Measurements from ENCODE around the gene PGGHG.
"Not testable (repeated sequence)": the region's sequence is repeated elsewhere in the genome, so short reads cannot be mapped to it uniquely, and the experiment has no call there.

The PGGHG gene

DNA sequence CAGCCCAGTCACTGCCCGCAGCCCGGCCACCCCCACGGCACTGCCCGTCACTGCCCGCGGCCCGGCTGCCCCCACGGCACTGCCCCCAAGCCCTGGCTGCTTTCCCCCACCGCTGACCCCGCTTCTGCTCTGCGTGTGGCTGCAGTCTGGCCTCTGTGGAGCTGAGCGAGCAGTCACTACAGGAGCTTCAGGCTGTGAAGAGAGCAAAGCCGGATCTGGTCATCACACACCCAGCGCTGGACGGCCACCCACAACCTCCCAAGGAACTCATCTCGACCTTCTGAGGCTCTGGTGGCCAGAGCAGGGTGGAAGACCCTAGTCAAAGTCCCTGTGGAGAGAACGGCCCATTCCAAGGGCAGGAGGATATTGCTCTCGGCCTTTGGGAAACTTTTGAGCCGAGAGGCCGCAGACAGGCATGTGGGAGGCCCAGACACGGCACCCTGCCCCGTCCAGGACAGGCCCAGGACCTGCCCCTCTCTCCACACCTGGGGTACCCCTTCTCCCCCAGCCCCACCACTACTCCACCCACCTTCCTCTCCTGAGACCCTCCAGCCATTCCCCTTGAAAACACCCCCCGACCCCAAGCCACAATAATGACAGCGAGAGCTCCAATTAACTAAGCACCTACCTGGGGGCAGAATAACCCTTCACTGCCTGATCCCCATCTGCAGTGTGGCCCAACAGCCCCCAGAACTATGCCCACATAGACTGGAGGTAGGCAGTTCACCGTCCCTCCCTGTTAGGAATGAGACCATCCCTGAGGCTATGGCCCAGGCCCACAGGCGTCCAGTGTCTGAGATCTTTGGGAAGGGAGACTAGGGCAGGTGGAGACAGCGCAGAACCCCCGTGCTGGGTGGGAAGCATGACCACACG is 3.7 kb upstream of the PGGHG start:
- no peak for DNase-seq

DNA sequence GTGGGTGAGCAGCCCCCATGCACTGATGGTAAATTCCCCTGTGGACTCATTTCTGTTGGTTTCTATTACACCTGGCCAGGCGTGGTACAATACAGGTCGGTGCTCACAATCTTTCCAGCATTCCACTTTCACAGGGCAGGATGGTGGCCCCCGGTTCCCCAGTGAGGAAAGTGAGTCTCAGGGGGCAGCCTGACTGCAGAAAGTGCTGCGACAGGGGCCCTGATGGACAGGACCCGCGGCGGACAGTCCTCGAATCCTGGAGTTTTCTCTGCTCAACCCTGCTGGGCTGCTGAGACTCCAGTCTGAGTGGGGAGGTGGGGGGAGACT is 3.1 kb upstream of the PGGHG start:
- DNase-seq: no peak

DNA sequence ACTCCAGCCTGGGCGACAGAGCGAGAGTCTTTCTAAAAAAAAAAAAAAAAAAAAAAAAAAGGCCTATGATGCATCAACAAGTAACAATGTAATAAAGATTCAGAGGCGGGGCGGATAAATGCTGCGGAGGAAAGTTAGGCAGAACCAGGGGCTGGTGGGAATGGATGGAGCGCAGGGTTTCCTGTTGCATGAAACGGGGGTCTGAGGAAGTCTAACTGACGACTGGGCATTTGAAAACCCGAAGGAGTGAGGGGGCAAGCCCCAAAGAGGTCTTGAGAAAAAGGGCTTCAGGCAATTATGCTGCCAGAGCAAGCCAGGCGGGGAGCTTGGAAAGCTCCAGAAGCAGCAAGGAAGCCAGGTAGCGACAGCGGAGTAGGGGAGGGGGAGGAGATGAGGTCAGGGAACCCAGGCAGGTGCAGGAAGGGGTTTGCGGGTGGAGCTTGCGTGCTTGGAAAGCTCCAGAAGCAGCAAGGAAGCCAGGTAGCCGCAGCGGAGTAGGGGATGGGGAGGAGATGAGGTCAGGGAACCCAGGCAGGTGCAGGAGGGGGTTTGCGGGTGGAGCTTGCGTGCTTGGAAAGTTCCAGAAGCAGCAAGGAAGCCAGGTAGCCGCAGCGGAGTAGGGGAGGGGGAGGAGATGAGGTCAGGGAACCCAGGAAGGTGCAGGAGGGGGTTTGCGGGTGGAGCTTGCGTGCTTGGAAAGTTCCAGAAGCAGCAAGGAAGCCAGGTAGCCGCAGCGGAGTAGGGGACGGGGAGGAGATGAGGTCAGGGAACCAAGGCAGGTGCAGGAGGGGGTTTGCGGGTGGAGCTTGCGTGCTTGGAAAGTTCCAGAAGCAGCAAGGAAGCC is 1.7 kb upstream of the PGGHG start:
- DNase-seq: not testable (repeated sequence)

DNA sequence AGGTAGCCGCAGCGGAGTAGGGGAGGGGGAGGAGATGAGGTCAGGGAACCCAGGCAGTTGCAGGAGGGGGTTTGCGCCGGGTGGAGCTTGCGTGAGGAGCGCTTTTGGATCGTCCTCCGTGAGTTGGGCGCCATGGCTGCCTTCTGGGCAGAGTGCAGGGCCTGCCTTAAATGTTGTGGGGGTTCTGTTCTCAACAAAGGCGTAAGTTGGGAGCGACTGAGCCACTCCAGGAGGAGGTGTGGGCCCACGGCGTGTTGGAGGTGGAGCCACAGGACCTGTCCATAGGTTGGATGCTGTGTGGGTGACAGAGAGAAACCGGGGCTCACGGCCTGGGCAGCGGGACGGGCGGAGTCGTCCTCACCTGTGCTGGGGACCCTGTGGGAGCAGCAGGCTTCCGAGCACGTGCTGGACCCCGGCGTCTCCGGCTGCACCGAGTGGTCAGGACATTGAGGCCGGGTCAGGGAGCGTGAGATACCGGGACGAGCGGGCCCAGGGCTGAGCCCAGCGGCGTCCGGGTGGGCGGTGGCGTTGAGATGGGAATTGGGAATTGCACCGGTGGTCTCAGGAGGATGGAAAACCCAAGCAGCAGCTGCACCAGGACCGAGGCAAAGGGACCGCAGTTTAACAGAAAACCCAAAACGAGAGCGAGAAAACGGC is 977 bp upstream of the PGGHG start:
- DNase-seq: no peak

DNA sequence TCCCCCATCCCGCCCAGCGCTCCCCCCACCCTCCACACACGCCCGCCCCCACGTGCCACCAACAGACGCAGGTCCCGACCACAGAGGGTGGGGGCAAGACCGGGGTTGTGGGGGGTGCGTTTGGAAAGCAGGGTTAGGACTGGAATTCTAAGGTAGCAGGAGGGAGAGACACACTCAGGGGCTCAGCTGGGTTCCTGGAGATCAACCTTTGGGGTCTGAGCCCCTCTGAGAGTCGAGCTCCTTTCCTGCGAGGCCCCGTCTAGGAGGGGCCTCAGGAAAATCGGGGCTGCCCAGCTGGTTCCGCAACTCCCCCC is 429 bp downstream of the PGGHG start:
- DNase-seq: no peak

DNA sequence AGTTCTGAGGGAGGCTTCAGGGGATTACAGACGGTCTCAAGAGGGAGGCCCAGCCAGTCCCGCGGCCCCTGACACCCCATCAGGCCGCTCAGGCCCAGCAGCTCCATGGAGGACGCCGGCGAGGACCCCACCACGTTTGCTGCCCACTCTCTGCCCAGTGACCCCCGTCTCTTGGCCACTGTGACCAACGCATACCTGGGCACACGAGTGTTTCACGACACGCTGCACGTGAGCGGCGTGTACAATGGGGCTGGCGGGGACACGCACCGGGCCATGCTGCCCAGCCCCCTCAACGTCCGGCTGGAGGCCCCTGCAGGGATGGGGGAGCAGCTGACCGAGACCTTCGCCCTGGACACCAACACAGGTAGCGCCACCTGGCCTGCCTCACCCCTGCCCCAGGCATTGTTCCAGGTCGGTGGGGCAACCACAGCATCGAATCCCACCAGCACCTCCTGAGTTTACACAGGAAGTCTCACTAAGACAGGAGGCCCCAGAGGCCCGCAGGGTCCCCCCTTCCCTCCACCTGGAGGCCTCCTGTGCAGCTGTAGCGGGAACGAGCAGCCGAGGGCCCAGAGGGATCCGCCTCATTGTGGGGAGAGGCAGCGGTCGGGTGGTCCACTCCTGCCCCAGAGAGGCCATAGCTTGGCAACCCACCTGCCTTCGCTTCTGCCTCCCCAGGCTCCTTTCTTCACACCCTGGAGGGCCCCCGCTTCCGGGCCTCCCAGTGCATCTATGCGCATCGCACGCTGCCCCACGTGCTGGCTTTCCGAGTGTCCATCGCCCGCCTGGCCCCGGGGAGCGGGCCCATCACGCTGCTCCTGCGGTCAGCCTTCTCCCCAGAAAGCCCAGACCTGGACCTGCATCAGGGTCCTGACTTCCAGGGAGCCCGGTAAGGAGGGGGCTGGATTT is 1.0 kb downstream of the PGGHG start:
- no peak for DNase-seq

DNA sequence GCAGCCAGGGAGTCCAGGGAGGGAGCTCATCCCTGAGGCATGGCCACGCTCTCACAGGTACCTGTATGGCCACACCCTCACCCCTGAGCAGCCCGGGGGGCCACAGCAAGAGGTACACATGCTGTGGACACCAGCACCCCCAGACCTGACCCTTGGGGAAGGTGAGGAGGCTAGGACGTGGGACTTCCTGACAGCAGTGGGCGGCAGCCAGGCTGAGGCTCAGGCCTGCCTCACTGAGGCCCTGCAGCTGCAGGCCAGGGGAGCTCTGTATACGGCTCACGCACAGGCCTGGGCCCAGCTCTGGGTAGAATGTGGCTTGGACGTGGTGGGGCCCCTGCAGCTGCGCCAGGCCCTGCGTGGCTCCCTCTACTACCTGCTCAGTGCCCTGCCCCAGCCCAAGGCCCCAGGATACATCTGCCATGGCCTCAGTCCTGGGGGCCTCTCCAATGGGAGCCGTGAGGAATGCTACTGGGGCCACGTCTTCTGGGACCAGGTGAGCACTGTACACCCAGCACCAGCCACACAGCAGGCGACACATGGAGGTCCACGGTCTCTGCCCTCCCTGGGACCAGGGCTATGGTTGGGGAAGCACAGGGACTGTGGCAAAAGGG is 1.8 kb downstream of the PGGHG start:
- DNase-seq: no peak

DNA sequence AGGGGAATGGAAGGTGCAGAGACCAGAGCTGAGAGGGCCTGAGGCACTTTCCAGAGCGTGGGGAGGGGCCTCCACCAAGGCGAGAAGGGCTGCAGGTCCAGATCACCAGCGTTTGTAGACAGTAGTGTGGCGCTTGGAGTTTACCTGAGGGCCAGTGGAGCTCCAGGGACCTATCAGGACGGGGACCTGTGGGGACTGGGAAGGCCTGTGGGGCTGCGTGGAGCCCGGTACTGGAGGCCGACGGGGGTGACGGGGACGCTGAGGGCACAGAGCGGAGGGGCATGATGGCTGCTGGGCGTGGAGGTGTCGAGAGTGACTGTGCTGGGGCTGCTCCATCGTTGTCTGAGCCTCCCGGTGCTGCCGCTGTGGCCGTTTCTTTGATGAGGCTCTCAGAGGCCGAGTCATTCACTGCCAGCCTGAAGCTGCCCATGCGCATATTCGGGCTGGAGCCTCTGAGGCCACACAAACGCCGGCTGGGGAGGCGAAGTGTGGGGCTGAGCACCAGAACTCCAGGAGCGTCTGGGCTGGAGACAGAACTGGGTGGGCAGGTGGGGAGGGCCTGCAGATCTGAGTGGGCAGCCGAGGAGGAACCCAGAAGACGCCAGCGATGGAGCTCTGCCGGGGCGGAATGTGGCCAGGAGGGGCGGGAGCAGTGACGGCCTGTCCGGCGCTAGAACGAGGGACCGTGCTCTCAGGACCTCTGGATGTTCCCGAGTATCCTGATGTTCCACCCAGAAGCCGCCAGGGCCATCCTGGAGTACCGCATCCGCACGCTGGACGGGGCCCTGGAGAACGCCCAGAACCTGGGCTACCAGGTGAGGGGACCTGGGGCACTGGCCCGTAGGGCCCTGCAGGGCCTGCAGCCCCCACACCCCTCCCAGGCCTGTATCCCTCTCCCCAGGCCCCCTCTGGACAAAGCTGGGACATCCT is 2.6 kb downstream of the PGGHG start:
- no peak for DNase-seq

DNA sequence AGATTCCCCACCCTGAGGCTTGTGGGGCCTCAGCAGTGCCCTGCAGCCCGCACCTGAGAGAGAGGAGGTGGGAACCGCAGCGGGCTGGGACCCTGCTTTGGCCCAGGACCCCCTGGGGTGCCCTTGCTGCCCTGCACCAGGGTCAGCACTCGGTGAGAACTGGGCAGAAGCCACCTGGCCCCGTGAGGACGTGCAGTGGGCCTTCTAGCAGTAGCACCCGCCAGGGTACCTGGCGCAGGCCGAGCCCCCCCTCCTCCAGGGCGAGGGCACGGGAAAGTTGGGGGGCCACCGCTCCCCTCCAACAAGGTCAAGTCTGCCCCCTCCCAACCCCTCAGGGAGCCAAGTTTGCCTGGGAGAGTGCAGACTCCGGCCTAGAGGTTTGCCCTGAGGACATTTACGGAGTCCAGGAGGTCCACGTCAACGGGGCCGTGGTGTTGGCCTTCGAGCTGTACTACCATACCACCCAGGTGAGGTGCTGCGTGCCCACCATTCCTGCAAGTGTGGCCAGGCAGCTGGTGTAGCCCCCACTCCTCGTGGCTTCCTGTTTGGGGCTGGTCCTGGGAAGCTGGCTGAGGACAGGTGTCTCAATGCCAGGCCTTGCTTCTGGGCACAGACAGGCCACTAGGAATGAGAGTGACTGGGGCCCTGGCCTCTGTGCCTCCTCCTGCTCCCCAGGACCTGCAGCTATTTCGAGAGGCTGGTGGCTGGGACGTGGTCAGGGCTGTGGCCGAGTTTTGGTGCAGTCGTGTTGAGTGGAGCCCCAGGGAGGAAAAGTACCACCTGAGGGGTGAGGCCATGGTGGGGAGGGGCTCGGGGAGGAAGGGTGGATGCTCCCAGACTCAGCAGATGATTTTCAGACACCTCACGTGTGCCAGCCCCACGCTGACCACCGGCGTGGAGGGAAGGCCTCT is 3.5 kb downstream of the PGGHG start:
- no peak for DNase-seq

DNA sequence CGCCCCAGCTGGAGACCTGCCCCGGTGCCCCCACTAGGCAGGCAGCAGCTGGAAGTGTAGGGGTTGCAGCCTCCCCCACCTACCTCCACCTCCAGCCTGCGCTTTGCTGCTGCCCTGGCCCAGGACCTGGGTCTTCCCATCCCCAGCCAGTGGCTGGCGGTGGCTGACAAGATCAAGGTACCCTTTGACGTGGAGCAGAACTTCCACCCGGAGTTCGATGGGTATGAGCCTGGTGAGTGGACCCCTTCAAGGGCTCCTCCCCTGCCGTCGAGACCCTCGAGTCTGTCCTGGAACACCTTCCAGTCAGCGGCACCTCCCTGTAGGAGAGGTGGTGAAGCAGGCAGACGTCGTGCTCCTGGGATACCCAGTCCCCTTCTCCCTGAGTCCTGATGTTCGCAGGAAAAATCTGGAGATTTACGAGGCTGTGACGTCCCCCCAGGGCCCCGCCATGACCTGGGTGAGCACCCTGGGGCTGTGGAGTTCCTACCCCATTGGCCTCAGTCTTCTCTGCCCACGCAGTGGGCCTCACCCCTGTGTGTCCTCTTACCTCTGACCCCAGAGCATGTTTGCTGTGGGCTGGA is 4.4 kb downstream of the PGGHG start:
- no peak for DNase-seq

DNA sequence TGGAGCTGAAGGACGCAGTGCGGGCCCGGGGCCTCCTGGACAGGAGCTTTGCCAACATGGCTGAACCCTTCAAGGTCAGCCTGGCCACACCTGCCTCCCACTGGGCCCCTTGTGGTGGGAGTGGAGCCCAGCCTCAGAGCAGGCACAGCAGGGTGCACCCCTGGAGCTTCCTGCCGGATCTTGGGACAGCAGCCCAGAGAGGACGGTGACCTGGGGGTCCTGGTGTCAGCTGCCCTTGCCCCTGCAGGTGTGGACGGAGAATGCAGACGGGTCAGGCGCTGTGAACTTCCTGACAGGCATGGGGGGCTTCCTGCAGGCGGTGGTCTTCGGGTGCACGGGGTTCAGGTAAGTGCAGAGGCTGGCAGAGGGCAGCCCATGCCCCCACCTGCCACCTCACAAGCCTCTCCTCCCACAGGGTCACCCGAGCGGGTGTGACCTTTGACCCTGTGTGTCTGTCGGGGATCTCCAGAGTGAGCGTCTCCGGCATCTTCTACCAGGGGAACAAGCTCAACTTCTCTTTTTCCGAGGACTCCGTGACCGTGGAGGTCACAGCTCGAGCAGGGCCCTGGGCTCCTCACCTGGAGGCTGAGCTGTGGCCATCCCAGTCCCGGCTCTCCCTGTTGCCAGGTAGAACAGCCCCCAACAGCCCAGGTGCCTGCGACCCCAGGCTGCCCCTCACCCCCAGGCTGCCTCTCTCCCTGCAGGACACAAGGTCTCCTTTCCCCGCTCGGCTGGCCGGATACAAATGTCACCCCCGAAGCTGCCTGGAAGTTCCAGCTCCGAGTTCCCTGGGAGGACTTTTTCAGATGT is 5.1 kb downstream of the PGGHG start:
- DNase-seq: peak in 1 of 2 donors; percentile 5

DNA sequence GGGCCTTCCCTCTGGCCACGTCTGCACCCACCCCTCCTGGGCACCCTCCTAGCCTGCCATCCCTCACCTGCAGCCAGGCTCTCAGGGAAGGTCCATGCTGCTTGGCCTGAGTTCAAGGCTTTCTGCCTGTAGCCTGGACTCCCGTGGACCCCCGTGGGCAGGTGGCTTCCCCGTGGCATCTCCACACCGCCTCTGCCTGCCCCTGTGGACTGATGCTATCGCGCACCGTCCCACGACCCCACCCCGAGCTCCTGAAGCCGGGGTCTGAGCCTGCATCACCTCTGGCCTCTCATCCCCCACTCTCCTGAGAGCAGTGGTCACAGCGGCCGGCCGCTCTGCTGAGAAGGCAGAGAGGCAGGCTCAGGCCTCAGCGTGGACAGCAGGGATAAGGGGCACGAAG is 5.9 kb downstream of the PGGHG start:
- no peak for DNase-seq

DNA sequence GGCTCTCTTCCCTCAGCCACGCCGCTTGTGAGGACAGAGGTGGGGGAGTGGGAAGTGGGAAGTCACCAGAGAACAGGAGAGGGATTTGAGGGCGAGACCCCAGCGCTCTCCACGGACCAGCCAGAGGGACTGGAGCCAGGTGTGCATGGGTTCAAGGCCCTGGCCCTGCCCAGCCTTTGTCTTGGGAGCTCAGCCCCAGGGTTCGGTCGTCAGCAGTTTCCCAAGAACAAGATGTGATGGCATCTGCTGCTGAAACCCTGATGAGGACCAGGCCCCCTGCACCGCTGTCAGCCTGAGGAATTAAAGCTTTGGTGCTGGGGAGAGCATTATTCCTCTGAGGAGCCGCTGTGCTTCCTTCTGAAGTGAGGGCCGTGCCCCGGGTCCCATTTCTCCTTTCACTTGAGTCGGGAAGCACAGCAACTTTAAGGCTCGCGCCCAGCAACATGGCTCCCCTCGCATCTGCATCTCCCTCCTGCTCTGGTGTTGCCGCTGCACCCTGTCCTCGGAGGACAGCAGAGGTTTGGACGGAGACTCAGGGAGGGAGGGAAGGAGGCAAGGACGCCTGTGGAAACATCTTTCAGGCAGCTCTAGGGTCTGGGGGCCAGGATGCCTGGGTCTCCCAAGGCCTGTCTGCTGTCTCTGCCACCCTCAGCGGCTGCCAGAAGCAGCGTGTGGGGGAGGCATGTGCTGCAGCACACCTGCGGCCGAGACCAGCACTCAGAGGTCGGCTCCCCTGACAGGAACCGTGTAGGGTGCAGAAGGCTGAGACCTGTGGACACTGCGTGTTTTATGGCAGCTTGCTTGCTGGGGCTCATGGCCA is 6.6 kb downstream of the PGGHG start:
- DNase-seq: no peak

DNA sequence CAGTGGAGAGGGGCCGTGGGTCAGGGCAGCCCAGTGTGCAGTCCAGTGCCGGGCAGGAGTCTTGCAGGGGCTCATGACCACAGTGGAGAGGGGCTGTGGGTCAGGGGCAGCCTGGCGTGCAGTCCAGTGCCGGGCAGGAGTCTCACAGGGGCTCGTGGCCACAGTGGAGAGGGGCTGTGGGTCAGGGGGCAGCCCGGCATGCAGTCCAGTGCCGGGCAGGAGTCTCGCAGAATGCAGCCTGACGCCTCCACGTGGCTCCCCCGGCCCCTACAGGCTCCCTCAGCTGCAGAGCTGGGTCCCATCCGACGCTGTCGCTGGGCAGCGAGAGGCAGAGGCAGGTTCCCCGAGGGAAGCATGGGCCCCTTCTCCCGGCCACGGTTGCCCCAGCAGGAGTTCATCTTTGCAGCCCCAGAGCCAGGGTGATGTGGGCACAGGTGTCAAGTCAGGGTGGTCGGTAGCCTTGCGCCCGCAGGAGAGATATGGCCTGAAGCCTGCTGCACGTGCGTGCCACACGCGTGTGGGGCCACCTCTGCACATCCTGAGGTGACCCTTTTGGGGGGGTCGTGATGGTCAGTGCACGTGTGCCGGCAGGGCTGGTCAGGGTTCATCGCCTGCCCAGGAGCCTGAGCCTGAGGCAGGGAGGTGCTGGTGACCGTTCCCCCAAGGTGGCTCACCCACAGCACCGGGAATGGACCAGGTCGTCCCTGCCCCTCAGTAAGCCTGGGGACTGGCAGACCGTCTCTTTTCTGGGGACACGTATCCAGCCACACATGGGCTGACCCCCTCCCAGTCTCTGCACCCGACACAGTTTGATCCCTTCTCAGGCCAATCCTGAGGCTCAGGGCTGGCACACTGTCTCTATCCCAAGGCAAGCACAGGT is 7.5 kb downstream of the PGGHG start:
- no peak for DNase-seq

DNA sequence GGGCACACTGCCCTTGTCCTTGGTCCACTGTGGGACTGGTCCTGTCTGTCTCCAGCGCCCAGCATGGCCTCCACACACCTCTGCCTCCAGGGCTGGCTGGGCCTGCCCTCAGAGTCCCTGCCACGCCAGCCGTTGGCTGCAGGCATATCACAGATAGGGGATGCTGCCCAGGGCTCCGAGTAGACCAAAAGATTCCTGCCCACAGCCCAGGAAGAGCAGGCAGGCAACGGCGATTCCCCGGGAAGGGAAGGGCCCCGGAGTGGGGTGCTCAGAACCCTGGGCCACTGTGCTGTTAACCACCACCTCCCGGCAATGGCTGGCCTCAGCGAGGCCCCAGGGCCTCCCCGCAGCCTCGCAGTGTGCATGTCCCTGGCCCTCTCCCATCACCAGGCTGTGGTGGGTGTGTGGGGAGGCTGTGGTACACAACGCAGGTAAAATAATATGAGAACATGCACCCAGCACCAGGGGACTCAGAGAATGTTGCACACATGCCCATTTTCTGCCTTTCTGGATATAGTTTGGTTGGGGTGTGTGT is 8.2 kb downstream of the PGGHG start:
- DNase-seq: no peak

All from inflammatory macrophage (primary cell).